ENCODE results near the gene PPFIA3.

DNA sequence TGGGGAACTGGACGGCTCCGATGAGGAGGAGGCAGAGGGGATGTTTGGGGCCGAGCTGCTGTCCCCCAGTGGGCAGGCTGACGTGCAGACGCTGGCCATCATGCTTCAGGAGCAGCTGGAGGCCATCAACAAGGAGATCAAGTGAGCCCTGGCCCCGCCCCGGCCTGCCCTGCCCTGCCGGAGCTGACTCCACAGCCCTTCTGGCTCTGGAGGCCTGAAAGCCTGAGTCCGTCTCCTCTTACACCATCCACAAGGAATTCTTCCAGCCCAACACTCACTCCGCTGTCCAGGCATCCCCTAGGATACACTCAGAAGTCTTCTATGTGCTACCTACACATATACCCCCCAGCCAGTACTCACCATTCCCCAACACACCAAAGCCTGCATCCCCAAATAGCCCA is 17.4 kb downstream of the PPFIA3 start:
- TF ChIP-seq, protein P1, sequence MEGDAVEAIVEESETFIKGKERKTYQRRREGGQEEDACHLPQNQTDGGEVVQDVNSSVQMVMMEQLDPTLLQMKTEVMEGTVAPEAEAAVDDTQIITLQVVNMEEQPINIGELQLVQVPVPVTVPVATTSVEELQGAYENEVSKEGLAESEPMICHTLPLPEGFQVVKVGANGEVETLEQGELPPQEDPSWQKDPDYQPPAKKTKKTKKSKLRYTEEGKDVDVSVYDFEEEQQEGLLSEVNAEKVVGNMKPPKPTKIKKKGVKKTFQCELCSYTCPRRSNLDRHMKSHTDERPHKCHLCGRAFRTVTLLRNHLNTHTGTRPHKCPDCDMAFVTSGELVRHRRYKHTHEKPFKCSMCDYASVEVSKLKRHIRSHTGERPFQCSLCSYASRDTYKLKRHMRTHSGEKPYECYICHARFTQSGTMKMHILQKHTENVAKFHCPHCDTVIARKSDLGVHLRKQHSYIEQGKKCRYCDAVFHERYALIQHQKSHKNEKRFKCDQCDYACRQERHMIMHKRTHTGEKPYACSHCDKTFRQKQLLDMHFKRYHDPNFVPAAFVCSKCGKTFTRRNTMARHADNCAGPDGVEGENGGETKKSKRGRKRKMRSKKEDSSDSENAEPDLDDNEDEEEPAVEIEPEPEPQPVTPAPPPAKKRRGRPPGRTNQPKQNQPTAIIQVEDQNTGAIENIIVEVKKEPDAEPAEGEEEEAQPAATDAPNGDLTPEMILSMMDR (IDR thresholded peaks at IDR 0.05; ENCODE audit: insufficient read depth, low read length, poor library complexity, severe bottlenecking): no peak
- no peak for TF ChIP-seq EZH2phosphoT487 (conservative IDR thresholded peaks at IDR 0.05; ENCODE audit: low read length)

Data from SU-DHL-6 (cell line).